Activated CD8-positive, alpha-beta memory T cell treated with anti-CD3 and anti-CD28 coated beads, Interleukin-2, amount 50 U/mL, for 24 hours (primary cell): ENCODE data around the gene SLC39A13.

Source experiments
- DNase-seq: peaks from one replicate; pipeline ENCODE4 v3.0.0-alpha.2; 2020; ENCODE audit errors: extremely low read depth

SLC39A13 gene

DNA sequence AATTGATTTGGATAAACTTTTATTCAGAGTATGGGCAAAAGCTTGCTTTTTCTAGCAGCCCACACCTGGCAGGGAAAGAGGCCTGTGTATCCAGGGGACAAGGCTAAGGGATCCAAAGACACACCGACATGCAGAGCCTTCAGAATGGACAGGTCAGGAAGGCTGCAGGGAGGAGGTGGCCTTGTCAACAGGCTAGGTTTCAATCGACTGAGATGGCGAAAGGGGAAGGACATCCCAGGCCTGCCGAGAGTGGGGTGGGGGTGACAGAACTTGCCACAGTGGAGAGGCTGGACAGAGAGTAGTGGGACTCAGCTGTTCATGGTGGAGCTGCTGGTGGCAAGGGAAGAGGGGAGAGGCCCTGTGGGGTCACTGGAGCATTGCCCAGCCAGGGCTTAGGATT is 5.3 kb upstream of the SLC39A13 start:
- no peak for DNase-seq

DNA sequence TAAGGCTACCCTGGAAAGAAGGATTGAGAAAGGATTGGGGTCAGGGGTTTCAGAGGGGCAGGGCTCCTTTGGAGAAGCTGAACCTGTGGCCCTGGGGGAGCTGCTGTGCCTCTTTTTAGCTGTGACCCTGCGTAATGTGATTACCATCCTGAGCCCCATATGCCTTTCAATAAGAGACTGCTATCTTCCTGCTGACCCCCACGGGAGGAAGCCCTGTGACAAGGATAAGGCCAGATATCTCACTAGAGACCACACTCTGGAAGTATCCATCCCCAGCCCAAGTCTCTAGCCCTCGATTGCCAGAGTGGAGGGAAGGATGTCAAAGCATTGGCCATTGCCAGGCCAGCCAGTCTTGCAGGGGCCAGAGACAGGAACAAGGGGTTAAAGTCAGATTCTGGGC is 4.8 kb upstream of the SLC39A13 start:
- no peak for DNase-seq

DNA sequence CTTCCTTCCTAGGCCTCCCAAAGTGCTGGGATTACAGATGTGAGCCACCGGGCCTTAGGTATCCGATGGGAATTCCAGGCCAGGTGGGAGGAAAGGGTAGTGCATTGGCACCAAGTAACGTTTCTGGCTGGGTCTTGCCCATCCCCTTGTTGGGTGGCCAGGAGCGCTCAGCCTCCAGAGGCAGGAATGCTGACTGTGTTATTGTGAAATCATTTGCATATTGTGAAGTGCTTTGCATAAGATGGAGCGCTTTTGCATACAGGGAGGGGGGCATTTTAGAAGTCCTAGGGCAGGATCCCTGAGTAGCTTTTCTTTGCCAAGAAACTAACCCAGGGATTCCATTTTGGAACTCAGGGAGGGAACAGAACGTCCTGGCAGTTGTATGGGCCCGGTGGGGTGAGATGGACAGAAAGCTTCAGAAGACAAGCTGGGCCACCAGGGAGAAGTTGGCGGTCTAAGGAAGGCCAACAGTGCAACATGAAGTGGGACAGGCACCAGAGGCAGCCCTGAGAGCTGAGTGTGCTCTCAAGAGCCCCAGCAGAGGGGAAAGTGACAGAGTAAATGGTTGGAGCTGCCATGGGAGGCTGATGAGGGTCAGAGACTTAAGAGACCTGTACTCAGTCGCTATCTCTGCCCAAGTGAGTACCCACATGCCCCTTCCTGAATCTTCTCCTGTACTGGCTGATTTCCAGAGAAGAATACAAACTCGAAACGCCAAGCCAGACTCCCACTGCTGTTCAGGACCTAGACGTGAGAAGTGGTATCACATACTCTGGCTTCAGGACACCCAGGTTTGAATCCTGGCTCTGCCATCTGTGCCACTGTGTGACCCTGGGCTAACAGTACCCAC is 1.3 kb upstream of the SLC39A13 start:
- DNase-seq = no peak

DNA sequence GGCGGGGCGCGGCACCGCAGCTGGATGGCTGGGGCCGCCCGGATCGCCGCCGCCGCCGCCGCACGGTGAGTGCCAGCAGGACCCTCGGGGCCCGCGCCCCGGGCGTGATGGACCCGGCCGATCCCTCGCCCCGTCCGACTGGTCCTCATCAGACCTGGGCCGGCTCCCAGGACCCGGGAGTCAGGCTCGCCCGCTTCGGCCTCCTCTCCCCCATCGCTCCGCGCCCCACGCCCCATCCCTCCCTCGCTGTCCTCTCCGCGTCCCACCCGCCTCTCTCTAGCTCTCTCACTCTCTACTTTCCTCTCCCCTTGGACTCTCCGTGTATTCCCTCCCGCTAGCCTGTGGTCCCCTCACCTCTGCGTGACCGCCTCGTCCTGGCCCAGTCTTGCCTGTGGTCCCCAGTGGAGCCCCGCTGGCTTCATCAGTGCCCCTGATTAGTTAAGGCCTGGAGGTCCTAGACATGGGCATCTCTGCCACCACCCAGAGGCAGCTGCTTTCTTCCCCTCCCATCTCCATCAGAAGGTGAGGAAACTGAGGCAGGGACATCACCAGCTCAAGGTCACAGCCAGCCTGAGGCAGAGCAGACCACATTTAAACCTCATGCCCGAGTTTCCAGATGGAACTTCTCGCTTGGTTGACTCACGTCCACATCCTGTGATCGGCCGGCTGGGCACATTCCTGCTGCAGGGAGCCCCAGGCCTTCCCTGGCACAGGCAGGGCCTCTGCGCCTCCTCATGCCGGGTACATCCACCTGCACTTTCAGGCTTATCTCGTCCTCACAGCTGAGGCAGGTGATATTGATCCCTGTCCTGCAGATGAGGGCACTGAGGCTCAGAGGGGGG is 429 bp downstream of the SLC39A13 start:
- no peak for DNase-seq

DNA sequence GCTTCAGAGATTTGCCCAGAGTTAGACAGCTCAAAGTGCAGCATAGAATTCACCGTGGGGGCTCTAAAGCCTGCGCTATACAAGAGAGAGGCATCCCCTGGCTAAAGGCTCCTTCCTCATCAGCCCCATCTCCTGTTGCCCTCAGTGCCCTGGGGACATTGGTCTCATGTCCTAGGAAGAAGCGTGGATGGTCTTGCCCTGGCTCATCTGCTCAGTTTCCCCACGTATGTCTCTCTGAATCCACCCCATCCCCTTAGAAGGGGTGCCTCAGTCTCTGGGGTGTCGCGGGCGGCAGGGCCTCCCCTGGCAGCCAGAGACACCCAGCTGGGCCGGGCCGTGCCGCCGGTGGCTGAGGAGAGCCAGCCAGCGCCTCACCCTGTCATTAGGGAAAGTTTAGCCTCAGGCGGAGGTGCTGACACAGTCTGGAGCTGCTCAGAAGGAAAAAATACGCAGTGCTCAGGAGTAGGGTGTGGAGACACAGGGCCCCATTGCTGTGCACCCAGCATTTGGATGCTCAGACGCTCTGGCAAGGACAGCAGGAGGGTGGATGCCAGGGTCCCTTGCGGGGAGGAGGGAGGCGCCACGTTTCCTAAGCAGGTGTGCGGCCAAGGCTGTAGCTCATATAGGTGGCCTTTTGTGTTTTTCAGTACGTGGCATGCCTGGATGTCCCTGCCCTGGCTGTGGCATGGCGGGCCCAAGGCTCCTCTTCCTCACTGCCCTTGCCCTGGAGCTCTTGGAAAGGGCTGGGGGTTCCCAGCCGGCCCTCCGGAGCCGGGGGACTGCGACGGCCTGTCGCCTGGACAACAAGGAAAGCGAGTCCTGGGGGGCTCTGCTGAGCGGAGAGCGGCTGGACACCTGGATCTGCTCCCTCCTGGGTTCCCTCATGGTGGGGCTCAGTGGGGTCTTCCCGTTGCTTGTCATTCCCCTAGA is 1.3 kb downstream of the SLC39A13 start:
- no peak for DNase-seq

DNA sequence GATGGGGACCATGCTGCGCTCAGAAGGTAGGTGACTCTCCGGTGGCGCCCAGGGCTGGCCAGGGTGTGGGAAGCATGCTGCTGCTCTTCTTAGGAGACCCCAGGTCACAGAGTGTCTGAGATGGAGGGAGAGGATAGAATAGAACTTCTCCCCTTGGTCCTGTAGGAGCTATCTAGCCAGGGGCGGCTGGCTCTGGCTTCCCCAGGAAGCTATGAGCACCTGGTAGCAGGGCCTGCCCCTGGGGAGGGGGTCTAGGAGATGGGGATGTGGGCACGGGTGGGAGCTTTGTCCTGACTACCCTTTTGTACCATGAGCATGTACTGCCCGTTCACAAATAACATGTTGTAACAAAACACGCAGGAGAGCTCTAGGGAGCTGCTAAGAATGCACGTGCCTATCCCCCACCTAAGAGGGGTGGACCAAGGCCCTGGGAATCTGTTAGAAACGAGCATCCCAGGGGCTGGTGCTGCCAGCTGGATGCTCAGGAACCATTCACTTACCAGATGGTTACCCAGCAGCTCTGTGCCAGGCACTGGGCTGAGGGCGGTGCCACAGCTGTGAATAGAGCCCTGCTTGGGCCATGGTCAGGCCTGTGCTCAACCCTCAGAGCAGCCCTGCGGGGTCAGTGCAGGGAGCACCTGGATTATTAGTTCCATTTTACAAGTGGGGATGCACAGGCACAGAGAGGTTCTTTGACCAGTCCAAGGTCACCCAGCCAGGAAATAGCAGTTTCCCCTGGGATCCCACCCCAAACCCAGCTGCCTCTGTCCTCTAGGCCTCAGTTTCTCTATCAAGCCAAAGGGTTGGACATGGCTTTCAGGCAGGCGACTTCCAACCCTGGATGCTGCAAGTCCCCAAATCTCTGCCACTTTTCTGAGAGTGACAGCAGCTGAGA is 2.2 kb downstream of the SLC39A13 start:
- DNase-seq = no peak

DNA sequence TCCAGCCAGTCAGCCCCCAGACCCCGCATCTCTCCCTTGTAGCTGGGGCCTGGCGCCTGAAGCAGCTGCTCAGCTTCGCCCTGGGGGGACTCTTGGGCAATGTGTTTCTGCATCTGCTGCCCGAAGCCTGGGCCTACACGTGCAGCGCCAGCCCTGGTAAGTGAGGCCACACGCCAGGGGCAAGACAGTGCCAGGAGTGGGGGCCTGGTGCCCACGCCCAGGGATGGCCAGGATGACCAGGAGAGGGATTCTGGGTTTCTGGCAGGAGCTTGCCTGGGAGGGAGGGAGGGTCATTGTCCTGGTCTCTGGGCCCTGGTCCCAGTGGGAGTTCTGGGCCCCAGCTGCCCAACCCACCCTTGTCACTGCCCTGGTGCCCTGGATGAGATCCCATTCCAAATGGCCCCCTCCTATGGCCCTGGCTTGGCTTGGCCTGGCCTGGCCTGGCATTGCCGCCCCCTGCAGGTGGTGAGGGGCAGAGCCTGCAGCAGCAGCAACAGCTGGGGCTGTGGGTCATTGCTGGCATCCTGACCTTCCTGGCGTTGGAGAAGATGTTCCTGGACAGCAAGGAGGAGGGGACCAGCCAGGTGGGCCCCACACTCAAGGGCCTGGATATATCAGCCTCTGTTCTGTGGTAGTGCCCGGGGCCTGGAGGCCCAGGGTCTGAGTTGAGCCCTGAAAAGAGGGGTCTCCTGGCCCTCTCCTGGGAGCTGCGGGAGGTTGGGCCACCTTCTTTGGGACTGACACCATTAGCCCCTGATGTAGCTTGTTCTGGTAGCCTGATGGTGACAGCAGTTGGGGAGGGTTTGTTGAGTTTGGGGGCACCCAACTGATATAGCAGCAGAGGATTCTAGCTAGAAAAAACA is 3.7 kb downstream of the SLC39A13 start:
- DNase-seq = no peak

DNA sequence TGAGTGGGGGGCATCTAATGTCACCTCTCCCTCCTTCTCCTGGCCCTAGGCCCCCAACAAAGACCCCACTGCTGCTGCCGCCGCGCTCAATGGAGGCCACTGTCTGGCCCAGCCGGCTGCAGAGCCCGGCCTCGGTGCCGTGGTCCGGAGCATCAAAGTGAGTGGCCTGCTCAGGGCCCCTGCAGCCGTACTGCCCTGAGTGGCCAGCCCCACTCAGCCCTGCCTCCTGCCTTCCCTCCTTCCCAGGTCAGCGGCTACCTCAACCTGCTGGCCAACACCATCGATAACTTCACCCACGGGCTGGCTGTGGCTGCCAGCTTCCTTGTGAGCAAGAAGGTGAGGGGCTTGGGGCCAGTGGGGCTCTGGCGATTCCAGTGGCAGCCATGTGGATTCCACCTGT is 5.0 kb downstream of the SLC39A13 start:
- DNase-seq = no peak

DNA sequence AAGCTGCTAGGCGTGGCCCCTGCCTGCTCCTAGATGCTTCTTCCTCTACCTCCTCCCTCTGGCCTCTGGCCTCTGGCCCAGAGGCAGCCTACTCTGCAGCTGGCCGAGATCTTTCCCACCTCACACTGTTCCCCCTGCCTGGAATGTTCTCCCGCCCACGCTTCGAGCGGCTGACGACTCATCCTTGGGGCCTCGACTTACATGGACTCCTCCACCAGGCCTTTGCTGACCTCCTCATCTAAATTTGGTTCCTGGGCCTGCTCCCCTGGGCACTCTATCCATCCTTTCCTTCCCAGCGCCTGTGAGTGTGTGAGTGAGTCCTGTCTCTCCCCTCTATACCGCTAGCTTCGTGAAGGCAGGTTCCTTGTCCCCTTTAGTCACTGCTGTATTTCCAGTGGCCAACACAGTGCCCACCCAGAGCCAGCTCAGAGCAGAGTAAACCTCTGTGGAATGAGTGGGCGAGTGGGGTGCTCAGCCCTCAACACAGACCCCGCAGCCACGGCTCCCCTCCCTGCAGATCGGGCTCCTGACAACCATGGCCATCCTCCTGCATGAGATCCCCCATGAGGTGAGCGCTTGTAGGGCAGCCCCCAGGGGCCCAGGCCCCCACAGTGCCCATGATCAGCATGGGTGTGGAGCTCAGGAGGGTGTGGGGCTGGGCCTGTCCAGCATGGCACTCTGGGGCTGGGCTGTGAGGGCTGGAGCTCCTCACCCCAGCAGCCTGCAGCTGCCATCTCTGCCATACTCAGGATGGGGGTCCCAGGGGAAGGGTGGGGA is 5.7 kb downstream of the SLC39A13 start:
- DNase-seq = no peak

DNA sequence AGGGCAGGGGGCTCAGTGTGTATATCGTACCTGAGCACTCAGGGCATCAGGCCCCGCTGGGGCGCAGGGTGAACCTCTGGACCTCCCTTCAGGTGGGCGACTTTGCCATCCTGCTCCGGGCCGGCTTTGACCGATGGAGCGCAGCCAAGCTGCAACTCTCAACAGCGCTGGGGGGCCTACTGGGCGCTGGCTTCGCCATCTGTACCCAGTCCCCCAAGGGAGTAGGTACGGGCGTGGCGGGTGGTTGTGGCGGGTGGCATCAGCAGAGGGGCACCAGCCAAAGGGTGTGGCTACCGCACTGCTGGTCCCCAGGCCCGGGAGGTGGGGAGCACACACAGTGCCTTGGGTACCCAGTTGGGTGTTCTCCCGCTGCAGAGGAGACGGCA is 6.3 kb downstream of the SLC39A13 start:
- DNase-seq = no peak

DNA sequence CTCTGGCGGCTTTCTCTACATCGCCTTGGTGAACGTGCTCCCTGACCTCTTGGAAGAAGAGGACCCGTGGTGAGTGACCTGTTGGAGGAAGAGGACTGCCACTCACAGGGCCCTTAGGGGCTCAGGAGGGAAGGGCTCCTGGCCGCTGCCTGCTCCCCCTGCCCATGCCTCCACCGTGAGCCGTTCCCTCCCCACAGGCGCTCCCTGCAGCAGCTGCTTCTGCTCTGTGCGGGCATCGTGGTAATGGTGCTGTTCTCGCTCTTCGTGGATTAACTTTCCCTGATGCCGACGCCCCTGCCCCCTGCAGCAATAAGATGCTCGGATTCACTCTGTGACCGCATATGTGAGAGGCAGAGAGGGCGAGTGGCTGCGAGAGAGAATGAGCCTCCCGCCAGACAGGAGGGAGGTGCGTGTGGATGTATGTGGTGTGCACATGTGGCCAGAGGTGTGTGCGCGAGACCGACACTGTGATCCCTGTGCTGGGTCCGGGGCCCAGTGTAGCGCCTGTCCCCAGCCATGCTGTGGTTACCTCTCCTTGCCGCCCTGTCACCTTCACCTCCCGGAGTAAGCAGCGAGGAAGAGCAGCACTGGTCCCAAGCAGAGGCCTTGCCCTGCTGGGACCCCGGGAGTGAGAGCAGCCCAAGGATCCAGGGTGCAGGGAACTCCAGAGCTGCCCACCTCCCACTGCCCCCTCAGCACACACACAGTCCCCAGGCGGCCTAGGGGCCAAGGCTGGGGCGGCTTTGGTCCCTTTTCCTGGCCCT is 6.9 kb downstream of the SLC39A13 start:
- DNase-seq = no peak

DNA sequence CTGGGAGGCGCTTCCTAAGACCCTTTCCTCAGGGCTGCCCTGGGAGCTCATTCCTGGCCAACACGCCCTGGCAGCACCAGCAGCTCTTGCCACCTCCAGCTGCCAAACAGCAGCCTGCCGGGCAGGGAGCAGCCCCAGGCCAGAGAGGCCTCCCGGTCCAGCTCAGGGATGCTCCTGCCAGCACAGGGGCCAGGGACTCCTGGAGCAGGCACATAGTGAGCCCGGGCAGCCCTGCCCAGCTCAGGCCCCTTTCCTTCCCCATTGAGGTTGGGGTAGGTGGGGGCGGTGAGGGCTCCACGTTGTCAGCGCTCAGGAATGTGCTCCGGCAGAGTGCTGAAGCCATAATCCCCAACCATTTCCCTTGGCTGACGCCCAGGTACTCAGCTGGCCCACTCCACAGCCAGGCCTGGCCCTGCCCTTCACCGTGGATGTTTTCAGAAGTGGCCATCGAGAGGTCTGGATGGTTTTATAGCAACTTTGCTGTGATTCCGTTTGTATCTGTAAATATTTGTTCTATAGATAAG is 7.6 kb downstream of the SLC39A13 start:
- DNase-seq = no peak

DNA sequence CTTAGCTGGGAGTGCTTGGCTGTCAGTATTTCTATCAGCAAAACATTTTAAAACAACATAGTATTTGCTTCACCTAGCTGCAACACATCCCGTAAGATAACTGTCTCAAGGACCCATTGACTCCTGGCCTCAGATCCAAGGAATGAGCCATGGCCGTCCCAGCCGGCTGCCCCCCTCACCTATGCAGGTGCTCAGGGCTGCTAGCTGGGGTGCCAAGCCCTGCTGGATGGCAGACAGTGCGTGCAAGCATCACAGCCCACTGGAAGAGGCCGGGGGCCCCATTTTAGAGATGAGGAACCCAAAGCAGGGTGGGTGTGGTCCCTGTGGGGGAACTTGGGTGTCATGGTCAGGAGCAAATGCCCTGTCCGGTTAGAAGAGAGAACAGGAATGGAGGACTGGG is 9.3 kb downstream of the SLC39A13 start:
- no peak for DNase-seq

DNA sequence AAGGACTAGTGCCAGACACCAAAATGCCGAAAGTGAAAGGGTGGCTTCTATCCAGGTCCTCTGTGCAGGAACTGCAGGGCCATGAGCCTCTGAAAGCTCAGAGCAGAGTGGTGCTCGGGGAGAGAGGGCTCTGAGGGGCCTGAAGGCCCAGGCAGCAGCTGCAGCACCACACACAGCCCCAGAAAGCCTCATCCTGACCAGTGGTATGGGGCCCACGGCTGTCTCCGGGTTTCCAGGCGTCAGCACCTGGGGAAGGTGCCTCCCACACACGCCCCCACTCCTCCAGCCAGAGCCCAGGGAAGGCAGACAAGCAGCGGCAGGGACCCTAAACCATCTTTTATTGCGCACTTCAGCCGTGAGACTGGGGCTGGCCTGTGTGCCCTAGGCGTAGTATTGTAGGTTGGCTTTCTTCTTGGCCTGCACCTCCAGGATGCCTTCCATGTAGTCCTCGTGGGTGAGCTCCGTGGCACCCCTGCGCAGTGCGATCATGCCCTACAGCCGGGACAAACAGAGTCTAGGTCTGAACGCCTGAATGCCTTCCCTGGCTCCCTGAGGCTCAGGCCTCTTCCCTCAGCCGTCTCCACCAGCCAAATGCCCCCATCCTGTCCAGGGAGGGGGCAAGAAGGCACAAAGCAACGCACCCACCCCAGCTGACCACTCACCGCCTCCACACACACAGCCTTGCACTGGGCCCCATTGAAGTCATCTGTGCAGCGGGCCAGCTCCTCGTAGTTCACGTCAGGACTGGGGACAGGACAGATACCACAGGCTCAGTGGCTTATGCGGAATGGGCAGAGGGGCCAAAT is 10.3 kb downstream of the SLC39A13 start:
- no peak for DNase-seq

DNA sequence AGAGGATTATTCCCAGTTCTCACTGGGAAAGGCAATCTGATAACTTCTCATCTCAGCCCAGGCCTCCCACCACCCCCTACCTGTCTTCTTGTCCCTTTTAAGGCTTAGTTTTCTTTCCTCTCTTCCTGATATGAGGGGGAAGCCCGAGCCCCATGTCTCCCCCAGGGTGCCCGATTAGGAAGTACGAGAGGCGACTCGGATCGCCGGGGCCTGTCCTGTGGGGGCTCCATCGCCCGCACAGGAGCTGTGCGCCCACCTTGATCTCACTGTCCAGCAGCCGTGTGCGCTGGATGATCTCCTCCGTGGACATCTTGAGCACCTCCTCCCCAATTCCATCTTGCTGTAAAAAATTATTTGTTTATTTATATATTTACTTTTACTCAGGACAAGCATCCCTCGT is 17.2 kb downstream of the SLC39A13 start:
- no peak for DNase-seq

DNA sequence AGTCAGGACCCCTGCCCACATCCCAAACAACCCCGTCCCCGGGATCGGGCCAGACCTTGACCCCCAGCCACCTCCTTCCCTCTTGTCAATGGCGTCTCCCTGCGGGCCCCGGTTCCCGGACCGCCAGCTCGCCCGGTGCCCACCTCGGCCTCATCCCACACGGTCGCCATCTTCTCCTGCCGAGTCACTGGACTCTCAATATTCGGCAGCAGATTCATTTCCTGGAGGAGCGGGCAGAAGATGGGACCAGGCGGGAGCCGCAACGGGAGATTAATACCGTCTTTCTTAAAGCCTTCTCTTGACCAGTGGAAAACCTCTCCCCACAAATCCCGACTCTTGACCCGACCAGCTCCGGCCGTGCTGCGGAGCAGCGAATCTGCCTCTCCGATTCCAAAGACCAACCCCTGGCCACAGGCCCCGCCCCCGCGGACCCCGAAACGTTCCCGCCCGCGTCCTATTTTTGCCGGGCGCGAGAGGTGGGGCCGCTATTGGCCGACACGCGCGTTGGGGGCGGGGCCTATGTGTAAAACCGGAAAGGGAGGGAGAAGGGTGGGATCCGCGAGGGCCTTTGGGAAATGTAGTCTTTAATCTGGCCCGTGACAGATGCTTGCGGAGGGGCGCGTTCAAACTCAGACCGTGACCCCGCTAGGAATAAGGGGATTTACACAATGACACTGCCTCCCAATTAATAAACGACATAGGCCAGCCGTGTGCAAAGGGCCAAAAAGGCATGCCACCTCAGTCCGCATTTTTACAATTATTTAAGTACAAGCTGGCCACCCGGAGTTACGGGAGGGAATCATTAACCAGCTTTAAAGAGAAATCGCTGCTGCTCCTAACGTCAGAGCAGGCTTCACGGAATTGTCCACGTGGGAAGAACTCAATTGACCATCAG is 17.9 kb downstream of the SLC39A13 start, which contains the start of gene PSMC3:
Gene PSMC3 (minus strand): TSS at position 378 of the 895 bp plus-strand sequence. CDS start 160 bp downstream, at position 218.
- peak; percentile 97 for DNase-seq
